Aorta (tissue), 5 donors: ENCODE data around the gene COL4A2. TPM values are rescaled to one million over a fixed set of nuclear protein-coding genes. Genes with fewer than 3 reads are reported as not detected.
A peak's percentile ranks its signal among the peaks of the same experiment; 100 is the strongest.
"Not testable (repeated sequence)": the region's sequence is repeated elsewhere in the genome, so short reads cannot be mapped to it uniquely, and the experiment has no call there.

Experiments used
- ATAC-seq: fragments of 200-7000 bp; cut with Tn5 transposase; one replicate; pipeline ENCODE4 v1.9.1; 2022; ENCODE audit warnings: moderate library complexity; ENCODE audit not compliant: low FRiP score
- DNase-seq, 2 donors: peaks; one replicate each; pipeline ENCODE4 v3.0.0-alpha.2; 2020
- H3K27ac ChIP-seq, 2 donors: one replicate each; pipeline ENCODE4 v1.5.1; 2013; ENCODE audit warnings: low read length in 2 of 2, mild to moderate bottlenecking in 2 of 2, moderate library complexity in 2 of 2, control low read depth in 1 of 2, inconsistent platforms in 1 of 2, low read depth in 1 of 2
- H3K27me3 ChIP-seq, 2 donors: one replicate each; pipeline ENCODE4 v1.6.1; 2013; ENCODE audit warnings: control low read depth in 1 of 2, low read length in 1 of 2, mild to moderate bottlenecking in 1 of 2, moderate library complexity in 1 of 2; ENCODE audit not compliant: insufficient read depth in 2 of 2, control insufficient read depth in 1 of 2
- H3K36me3 ChIP-seq, 2 donors: one replicate each; pipeline ENCODE4 v1.6.1; 2013; ENCODE audit warnings: control low read depth in 1 of 2, low read length in 1 of 2, mild to moderate bottlenecking in 1 of 2; ENCODE audit not compliant: insufficient read depth in 2 of 2, control insufficient read depth in 1 of 2
- H3K4me1 ChIP-seq, 2 donors: one replicate each; pipeline ENCODE4 v1.6.1; 2013; ENCODE audit warnings: low read length in 2 of 2, control low read depth in 1 of 2, mild to moderate bottlenecking in 1 of 2, moderate library complexity in 1 of 2; ENCODE audit not compliant: insufficient read depth in 2 of 2, control insufficient read depth in 1 of 2
- H3K4me3 ChIP-seq, 2 donors: one replicate each; pipeline ENCODE4 v1.5.1; 2013; ENCODE audit warnings: low read length in 2 of 2, control low read depth in 1 of 2, mild to moderate bottlenecking in 1 of 2
- H3K9me3 ChIP-seq: one replicate; pipeline ENCODE4 v1.6.1; 2013; ENCODE audit warnings: mild to moderate bottlenecking, low read length; ENCODE audit not compliant: control insufficient read depth
- WGBS, 2 donors: extraction: QIAGEN DNeasy Blood & Tissue Kit; methylation state at CpG; one replicate each; pipeline ENCODE4 v1.1.7; 2013; 5-methylcytosine and 5-hydroxymethylcytosine counted together
- intact Hi-C, 2 donors: fragments of 100-400 bp; cut with DNase I; formaldehyde crosslinking; loops; one replicate each; pipeline versions ENCODE4 v1.14.2 to v1.15.0; 2022
- polyA plus RNA-seq, 2 donors: library from polyadenylated mRNA; stranded (reverse); fragments of 200-250 nt; gene quantifications; one replicate each; pipeline ENCODE4 v1.2.3, GENCODE V29; 2013
- total RNA-seq, 2 donors: library from RNA; stranded (reverse); fragmentation: NEBNext Ultra II Directional; extraction: Animal tissue kit (Norgen Biotek cat#: 25700); gene quantifications; one replicate each; pipeline ENCODE4 v1.2.1, GENCODE V29; 2021
- donor health status: healthy with polysubstance abuse.
- donor health status: Bipolar disorder and iron deficiency.
- donor health status: DM: no; HTN: no; CAD: no.
- donor health status: DM: no; HTN: no; CAD: no.
- donor health status: DM: yes; HTN: yes; CAD: no.

The COL4A2 gene
- total and polyA plus RNA-seq, 4 donors, result 117 to 1,110 (median 681) TPM

DNA sequence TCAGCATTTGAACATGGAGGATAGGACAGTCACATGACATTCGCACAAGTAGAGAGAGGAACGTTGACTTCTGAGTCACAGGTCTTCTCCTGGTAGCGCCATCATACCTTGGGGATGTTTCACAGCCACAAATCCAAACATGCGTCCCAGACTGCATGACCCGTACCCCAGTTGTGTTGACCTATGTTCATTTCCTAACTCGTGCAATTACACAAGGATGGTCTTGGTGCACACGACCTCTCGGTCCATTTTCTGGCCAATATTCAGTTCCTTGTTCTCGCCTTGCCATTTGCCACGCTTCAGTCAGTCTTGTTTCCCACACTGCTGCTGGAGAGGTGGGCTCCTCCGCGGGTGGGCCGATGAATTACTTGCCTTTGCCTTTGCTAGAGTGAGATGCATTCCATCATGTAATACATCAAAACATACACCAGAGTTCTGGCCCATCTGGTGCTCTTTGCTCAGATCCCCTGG, 87.3 kb downstream of the COL4A2 start:
- ATAC-seq, result no peak
- peak overlapping the region; percentile 81 to 88 for H3K27ac ChIP-seq

DNA sequence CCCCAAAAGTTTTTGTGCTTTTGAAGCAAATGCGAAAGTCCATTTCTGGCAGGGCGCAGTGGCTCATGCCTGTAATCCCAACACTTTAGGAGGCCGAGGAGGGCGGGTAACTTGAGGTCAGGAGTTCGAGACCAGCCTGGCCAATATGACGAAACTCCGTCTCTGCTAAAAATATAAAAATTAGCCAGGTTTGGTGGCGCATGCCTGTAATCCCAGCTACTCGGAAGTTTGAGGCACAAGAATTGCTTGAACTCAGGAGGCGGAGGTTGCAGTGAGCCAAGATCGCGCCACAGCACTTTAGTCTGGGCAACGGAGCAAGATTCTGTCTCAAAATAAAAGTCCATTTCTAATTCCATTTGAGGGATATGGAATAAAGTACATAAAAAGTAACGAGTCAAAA, 88.5 kb downstream of the COL4A2 start:
- intact Hi-C loops, result loop anchor here in 1 of 2 donors (2.0 kb wide), 1 partner anchor 17 kb away; no protein-coding TSS in a partner anchor
- peaks cover 12 to 18% of the 10 kb centered on the region in 2 donors for H3K4me1 ChIP-seq
- not testable (repeated sequence) for H3K9me3 ChIP-seq, H3K4me3 ChIP-seq, H3K27me3 ChIP-seq, H3K36me3 ChIP-seq
- DNase-seq (peak; percentile 81 to 82), ATAC-seq (peak; percentile 59)
- H3K27ac ChIP-seq, result peak overlapping the region in 1 of 2 donors; percentile 100
- 6 to 8% methylated on average over 14 of the region's 14 CpGs for WGBS, 2 donors

More for the DNA sequence above, 87.3 kb downstream of the COL4A2 start:
- H3K36me3 ChIP-seq, result no peaks in the 10 kb centered on the region
- DNase-seq, result peak in 1 of 2 donors; percentile 35
- no peak overlapping the region for H3K4me3 ChIP-seq
- intact Hi-C loops, result loop anchor here in 1 of 2 donors (2.0 kb wide), 1 partner anchor 18 kb away; no protein-coding TSS in a partner anchor
- peaks cover 12 to 14% of the 10 kb centered on the region in 2 donors for H3K4me1 ChIP-seq
- H3K27me3 ChIP-seq, result no peaks in the 10 kb centered on the region
- no peaks in the 10 kb centered on the region for H3K9me3 ChIP-seq
- WGBS, 2 donors, result 70 to 80% methylated on average over 13 of the region's 13 CpGs

DNA sequence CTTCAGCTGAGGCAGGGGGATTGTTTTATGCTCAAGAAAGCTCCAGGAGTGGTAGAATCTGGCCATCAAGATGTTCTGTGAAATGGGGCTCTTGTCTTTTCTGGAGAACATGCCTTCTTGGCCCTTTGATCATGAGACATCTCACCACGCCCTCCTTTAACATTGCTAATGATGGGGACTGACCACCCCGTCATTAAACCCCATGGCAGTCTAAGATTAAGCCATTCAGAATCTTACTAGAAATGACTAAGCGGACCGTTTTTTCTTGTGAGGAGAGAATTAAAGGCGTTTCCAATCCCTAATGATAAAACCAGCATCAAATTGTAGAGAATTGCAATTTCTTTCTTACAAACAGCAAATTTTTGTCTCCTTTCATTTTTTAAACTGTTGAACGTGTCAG, 89.4 kb downstream of the COL4A2 start:
- DNase-seq (no peak), ATAC-seq (no peak)
- 19 to 20% methylated on average over 6 of the region's 6 CpGs for WGBS, 2 donors
- no peaks in the 10 kb centered on the region for H3K27me3 ChIP-seq
- no peaks in the 10 kb centered on the region for H3K9me3 ChIP-seq
- intact Hi-C loops, result no loop called here
- peak overlapping the region; percentile 100 for H3K27ac ChIP-seq
- H3K36me3 ChIP-seq, result no peaks in the 10 kb centered on the region
- no peak overlapping the region for H3K4me3 ChIP-seq
- H3K4me1 ChIP-seq, result peaks cover 12 to 18% of the 10 kb centered on the region in 2 donors

DNA sequence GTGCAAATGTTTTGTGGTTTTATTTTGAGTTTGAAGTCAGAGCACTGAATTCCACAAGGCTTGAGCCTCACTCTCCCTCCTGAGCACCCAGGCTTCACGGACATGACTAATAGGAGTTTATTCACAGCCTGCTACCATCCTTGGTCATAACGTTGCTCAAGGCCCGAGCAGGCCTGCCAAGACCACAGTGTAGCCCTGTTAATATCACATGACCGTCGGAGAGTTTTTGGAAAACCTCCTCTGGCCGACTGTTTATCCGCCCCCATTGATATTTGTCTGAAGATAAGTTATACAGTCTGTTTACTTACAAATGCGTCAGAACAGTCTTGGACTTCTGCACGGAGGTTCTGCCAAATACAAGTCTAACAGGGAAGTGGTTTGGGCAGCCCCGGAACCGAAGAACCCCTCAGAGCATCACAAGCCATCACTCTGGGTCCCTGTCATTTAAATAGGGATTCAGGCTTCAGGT, 89.9 kb downstream of the COL4A2 start:
- intact Hi-C loops, result no loop called here
- WGBS, 2 donors, result 3 to 7% methylated on average over 11 of the region's 11 CpGs
- Histone ChIP-seq H3K4me3 (no peak overlapping the region), H3K27me3 (no peaks in the 10 kb centered on the region), H3K27ac (peak overlapping the region in 1 of 2 donors; percentile 100), H3K4me1 (peaks cover 12 to 18% of the 10 kb centered on the region in 2 donors), H3K36me3 (no peaks in the 10 kb centered on the region), H3K9me3 (no peaks in the 10 kb centered on the region)
- peak; percentile 94 to 95 for DNase-seq
- peak; percentile 95 for ATAC-seq

GRCh38 chr13:110397436-110398115, 90.5 kb downstream of the COL4A2 start:
- peak; percentile 67 for ATAC-seq

DNA sequence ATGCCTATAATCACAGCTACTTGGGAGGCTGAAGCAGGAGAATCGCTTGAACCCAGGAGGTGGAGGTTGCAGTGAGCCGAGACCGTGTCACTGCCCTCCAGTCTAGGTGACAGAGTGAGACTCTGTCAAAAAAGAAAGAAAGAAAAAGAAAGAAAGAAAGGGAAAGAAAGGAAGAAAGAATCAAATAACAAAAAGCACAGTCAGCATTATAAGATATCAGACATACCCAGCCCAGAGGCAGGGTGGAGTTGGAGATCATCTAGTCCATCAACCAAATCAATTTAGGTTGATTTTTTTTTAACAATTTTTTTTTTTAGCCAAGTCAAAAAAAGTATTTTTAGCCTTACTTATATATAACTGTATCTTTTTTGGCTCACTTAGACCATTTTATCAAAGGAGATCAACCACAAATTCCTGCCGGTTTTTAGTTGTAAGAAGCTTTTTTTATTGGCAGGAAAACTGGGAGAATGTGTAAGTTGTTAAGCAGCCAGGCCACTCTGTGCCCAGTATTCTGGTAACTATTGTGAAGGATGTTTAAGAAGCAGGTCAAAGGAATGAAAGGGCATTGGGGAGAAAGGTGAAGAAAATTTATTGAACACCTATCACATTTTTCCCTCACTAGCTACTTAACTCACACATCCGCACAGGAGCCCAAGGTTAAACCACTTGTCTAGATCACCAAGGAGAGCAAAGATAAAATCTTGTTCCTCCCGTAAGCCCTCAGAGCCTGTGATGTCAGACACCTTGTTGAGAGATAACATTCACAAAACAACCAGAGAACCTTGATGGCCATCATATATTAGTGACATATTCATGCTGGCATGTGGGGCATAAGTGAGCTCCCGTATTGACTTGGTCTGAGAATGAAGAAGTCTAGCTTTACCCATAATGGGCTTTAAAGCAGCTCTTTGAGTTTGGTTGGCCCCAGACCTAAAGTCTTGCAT, 91.8 kb downstream of the COL4A2 start:
- Histone ChIP-seq H3K27ac (peak overlapping the region; percentile 76 to 94), H3K9me3 (no peaks in the 10 kb centered on the region), H3K36me3 (no peaks in the 10 kb centered on the region), H3K4me1 (peaks cover 10 to 18% of the 10 kb centered on the region in 2 donors), H3K27me3 (no peaks in the 10 kb centered on the region), H3K4me3 (no peak overlapping the region)
- intact Hi-C loops, result no loop called here
- DNase-seq (peak in 1 of 2 donors; percentile 28), ATAC-seq (no peak)
- 13 to 26% methylated on average over 7 of the region's 7 CpGs for WGBS, 2 donors

More at GRCh38 chr13:110397436-110398115, 90.5 kb downstream of the COL4A2 start:
- DNase-seq, result peak in 1 of 2 donors; percentile 45
- H3K4me1 ChIP-seq, result peaks cover 12 to 18% of the 10 kb centered on the region in 2 donors
- peak overlapping the region; percentile 76 to 100 for H3K27ac ChIP-seq
- H3K4me3 ChIP-seq, result no peak overlapping the region
- H3K9me3 ChIP-seq, result no peaks in the 10 kb centered on the region
- 24 to 25% methylated on average over 14 of the region's 14 CpGs for WGBS, 2 donors
- intact Hi-C loops, result no loop called here
- H3K27me3 ChIP-seq, result no peaks in the 10 kb centered on the region
- no peaks in the 10 kb centered on the region for H3K36me3 ChIP-seq

DNA sequence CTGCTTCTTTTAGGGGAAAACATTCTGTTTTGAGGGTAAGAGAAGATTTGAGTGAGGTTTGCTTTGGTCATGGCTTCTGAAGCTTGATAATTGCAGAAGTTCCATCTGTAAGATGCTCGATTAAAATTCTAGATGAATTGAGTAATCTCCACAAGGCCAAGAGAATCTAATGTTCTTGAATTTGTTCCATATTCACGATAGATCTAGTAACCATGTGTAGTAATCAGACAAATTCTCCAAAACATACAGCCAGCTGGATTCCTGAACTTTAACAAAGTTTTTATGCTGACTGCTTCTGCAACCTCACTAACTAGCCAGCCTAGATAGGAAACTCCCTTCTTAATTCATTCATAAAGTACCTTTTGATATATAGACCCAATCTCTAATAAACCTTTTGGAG, 92.7 kb downstream of the COL4A2 start:
- Histone ChIP-seq H3K4me3 (no peak overlapping the region), H3K9me3 (no peaks in the 10 kb centered on the region), H3K36me3 (no peaks in the 10 kb centered on the region), H3K27me3 (no peaks in the 10 kb centered on the region), H3K27ac (peak overlapping the region; percentile 56 to 76), H3K4me1 (peaks cover 7 to 18% of the 10 kb centered on the region in 2 donors)
- intact Hi-C loops, result no loop called here
- ATAC-seq (no peak), DNase-seq (no peak)
- 3 to 15% methylated on average over 2 of the region's 2 CpGs for WGBS, 2 donors

DNA sequence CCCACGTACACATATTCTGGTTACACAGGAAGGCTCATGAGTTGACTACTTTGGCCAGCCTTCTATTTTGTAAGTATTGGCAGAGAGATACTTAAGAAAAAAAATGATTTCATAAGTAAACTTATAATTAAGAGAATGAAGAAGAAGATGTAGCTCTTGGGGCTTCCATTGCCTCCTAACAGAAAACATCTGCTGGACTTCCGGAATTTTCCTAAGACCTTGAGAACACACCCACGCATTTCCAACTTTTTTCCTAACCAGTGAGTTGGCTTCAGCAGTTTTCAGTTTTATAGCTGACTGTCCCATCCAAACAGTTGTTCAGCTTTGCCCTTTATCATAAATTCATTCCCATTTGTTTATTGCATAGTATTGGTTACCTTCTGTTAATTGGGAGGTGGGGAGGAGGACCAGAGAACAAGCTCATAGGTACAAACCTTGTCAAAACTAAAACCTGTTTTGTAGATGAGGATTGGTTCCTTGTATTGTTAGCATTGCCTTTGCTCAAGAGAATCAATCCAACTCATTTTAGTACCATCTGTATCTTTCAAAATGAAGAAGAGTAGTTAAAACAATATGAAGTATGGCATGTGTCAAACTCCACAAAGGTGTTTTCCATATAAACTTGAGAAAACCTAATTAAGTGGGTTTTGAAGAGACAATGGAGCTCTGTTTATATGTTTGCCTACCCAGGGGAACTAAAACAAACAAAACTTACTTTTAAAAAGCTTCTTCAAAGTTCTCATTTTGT, 93.9 kb downstream of the COL4A2 start:
- 32 to 38% methylated on average over 3 of the region's 3 CpGs for WGBS, 2 donors
- H3K4me1 ChIP-seq, result peaks cover 3 to 12% of the 10 kb centered on the region in 2 donors
- no peaks in the 10 kb centered on the region for H3K36me3 ChIP-seq
- ATAC-seq (no peak), DNase-seq (no peak)
- no peak overlapping the region for H3K27ac ChIP-seq
- H3K9me3 ChIP-seq, result no peaks in the 10 kb centered on the region
- intact Hi-C loops, result no loop called here
- H3K4me3 ChIP-seq, result no peak overlapping the region
- no peaks in the 10 kb centered on the region for H3K27me3 ChIP-seq
